ENCODE results near the gene HDAC4.

GRCh38 chr2:239086325-239087020, 314.3 kb downstream of the HDAC4 start:
- TF ChIP-seq CTCF (IDR thresholded peaks at IDR 0.05; ENCODE audit: insufficient read depth, low read depth, low read length) (no peak), EZH2 (IDR thresholded peaks at IDR 0.05; ENCODE audit: insufficient read depth, low read length) (no peak)
